Adrenal gland (tissue), 5 donors: Measurements from ENCODE around the gene SLC9A9.

Source experiments
- POLR2A ChIP-seq, 2 donors: fragments of 450-650 bp; IDR thresholded peaks; one replicate each; pipeline ENCODE4 v1.6.1; 2017; ENCODE audit warnings: antibody characterized with exemption in 2 of 2, mild to moderate bottlenecking in 2 of 2, moderate library complexity in 1 of 2
- TF ChIP-seq, protein P1 (sequence below), 6 experiments: fragments of 450-650 bp in 4 of 6; fragments of 200-600 bp in 2 of 6; sonication (generic) in 1 of 6; IDR thresholded peaks; 1 replicate in 5 of 6; 2 replicates in 1 of 6; pipeline versions ENCODE4 v1.5.1 to v1.8.0; 2016 to 2021; ENCODE audit warnings: antibody characterized with exemption in 6 of 6, mild to moderate bottlenecking in 2 of 6, moderate library complexity in 1 of 6
- donor health status: DM: no; HTN: no; CAD: no.

DNA sequence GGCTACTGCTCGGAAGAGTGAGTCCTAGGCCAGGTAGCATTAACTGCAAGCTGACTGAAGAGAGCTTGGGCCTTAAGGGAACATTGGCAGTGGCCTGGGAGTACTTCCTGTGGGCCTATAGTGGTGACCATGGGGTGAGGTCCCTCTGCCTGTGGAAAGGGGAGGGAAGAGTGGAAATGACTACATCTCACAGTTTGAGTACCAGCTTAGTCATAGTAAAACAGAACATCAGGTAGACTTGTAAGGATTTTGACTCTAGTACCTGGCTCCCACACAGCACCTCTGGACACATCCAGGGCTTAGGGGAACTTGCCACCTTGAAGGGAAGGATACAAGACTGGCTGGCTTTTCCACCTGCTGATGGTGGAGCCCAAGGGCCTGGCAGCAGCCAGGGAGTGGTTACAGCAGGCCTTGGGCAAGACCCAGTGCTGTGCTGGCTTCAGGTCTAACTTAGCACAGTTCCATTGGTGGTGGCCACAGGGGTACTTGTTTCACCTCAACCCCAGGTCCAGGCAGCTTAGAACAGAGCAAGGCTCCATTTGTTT, 147.8 kb downstream of the SLC9A9 start:
- TF ChIP-seq, protein P1, sequence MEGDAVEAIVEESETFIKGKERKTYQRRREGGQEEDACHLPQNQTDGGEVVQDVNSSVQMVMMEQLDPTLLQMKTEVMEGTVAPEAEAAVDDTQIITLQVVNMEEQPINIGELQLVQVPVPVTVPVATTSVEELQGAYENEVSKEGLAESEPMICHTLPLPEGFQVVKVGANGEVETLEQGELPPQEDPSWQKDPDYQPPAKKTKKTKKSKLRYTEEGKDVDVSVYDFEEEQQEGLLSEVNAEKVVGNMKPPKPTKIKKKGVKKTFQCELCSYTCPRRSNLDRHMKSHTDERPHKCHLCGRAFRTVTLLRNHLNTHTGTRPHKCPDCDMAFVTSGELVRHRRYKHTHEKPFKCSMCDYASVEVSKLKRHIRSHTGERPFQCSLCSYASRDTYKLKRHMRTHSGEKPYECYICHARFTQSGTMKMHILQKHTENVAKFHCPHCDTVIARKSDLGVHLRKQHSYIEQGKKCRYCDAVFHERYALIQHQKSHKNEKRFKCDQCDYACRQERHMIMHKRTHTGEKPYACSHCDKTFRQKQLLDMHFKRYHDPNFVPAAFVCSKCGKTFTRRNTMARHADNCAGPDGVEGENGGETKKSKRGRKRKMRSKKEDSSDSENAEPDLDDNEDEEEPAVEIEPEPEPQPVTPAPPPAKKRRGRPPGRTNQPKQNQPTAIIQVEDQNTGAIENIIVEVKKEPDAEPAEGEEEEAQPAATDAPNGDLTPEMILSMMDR (IDR thresholded peaks at IDR 0.05), result no peak
- TF ChIP-seq POLR2A (IDR thresholded peaks at IDR 0.05), result no peak
